Heart left ventricle (tissue), 16 donors: ENCODE data around the gene PPP1R14D. TPM values are rescaled to one million over a fixed set of nuclear protein-coding genes. Genes with fewer than 3 reads are reported as not detected.

ENCODE experiments used
- ATAC-seq, 4 donors: fragments of 200-7000 bp; cut with Tn5 transposase; one replicate each; pipeline ENCODE4 v1.9.1; 2020 to 2022; ENCODE audit warnings: moderate library complexity in 4 of 4, mild to moderate bottlenecking in 3 of 4, moderate number of reproducible peaks in 1 of 4
- DNase-seq, 5 donors: peaks; one replicate each; pipeline ENCODE4 v3.0.0-alpha.2; 2020
- H3K27ac ChIP-seq, 12 donors: fragments of 200-600 bp; sonication (generic) in 4 of 12; one replicate each; pipeline versions ENCODE4 v1.5.0 to v1.8.0; 2016 to 2022; ENCODE audit warnings: mild to moderate bottlenecking in 2 of 12
- H3K27me3 ChIP-seq, 9 donors: fragments of 200-600 bp; sonication (generic) in 2 of 9; one replicate each; pipeline versions ENCODE4 v1.5.1 to v1.8.0; 2016 to 2022; ENCODE audit warnings: mild to moderate bottlenecking in 3 of 9
- H3K36me3 ChIP-seq, 9 donors: fragments of 200-600 bp; sonication (generic) in 2 of 9; one replicate each; pipeline versions ENCODE4 v1.5.0 to v1.8.0; 2018 to 2022; ENCODE audit warnings: mild to moderate bottlenecking in 2 of 9
- H3K4me1 ChIP-seq, 12 donors: fragments of 200-600 bp; sonication (generic) in 4 of 12; one replicate each; pipeline versions ENCODE4 v1.5.0 to v1.8.0; 2016 to 2022; ENCODE audit warnings: mild to moderate bottlenecking in 3 of 12
- H3K4me3 ChIP-seq, 12 donors: fragments of 200-600 bp; sonication (generic) in 4 of 12; one replicate each; pipeline versions ENCODE4 v1.5.0 to v1.8.0; 2017 to 2022; ENCODE audit warnings: mild to moderate bottlenecking in 9 of 12, moderate library complexity in 4 of 12
- H3K9me3 ChIP-seq, 12 donors: fragments of 200-600 bp; sonication (generic) in 4 of 12; one replicate each; pipeline versions ENCODE4 v1.5.0 to v1.8.0; 2016 to 2022; ENCODE audit warnings: mild to moderate bottlenecking in 1 of 12
- POLR2A ChIP-seq, 2 donors: fragments of 450-650 bp; IDR thresholded peaks; one replicate each; pipeline ENCODE4 v1.6.1; 2017; ENCODE audit warnings: antibody characterized with exemption in 2 of 2, mild to moderate bottlenecking in 2 of 2, moderate library complexity in 2 of 2
- WGBS, 4 donors: extraction: QIAGEN DNeasy Blood & Tissue Kit in 2 of 4; methylation state at CpG; one replicate each; pipeline versions ENCODE4 v1.1.5 to v1.1.7; 2013 to 2018; 5-methylcytosine and 5-hydroxymethylcytosine counted together
- intact Hi-C, 10 donors: fragments of 100-400 bp; cut with DNase I; formaldehyde crosslinking; loops; one replicate each; pipeline versions ENCODE4 v1.11.1 to v1.14.2; 2022
- polyA plus RNA-seq, 2 donors: library from polyadenylated mRNA; stranded (reverse); fragments of 200-250 nt; gene quantifications; one replicate each; pipeline ENCODE4 v1.2.3, GENCODE V29; 2013
- total RNA-seq, 9 donors: library from RNA; depleted of rRNA in 2 of 9; stranded (reverse); fragments of >200 nt in 2 of 9; fragmentation: NEBNext Ultra II Directional in 3 of 9; extraction: Animal tissue kit (Norgen Biotek cat#: 25700) in 3 of 9; gene quantifications; one replicate each; pipeline versions ENCODE4 v1.1.0 to v1.2.4, GENCODE V29; 2016 to 2023
- TF ChIP-seq, protein P1 (sequence below), 12 donors: fragments of 200-600 bp; sonication (generic) in 4 of 12; IDR thresholded peaks; one replicate each; pipeline versions ENCODE4 v1.5.0 to v1.8.0; 2018 to 2022; ENCODE audit warnings: antibody characterized with exemption in 12 of 12, mild to moderate bottlenecking in 5 of 12
- donor health status: ischemic (EF 13 %, LVEDD 7.1; RV severe dilation, severe dysfunction).
- donor health status: healthy with polysubstance abuse.
- donor health status: DM: no; HTN: yes; CAD: no.
- donor health status: DM: no; HTN: no; CAD: no.
- donor health status: ischemic (EF 25% LVEDD 6.9; RV normal size, moderate dysfunction).
- donor health status: ischemic (EF 25% LVEDD 5.7; RV mildly dilated, moderate dysfunction).
- donor health status: healthy.
- donor health status: DM: yes; HTN: yes; CAD: no.
- donor health status: ischemic (EF 35%, LVEDD 5.7; RV mildly dilated, moderate dysfunction).
- donor health status: nonischemic (EF 11% LVEDD 7.7; RV severe dilation, severe dysfunction).
- donor health status: DM: yes; HTN: yes; CAD: no.
- donor health status: PGD.
- donor health status: ischemic (EF 29% LVEDD 5.4; RV normal size, mild dysfunction).
- donor health status: nonischemic (EF 23%, LVEDD 6.1; RV moderate dilation, normal function).

The PPP1R14D gene
- total and polyA plus RNA-seq, 11 donors = not detected

DNA sequence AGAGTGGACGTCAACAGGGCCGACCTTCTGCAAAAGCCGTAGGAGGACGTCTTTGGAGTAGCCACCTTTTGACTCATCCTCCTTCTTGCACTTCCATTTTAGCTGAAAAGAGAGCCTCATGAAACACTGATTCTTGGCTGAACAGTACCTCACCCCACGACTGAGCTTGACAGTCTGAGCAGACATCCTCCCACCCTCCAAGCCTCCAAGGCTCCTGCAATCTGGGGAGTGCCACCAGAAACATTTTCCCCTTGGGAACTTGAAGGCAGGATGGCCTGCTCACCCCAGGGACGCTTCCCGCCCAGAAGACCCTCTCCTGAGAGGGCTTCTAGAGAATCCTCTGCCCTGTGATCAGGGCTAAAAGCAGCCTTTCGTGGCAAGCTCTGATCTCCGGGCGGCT is 53.5 kb downstream of the PPP1R14D start:
- no peak for DNase-seq
- H3K9me3 ChIP-seq = no peaks in the 10 kb centered on the region
- peaks cover 2 to 96% (median 85%) of the 10 kb centered on the region in 9 donors for H3K36me3 ChIP-seq
- ATAC-seq = no peak
- WGBS, 4 donors = 92 to 95% (median 94%) methylated on average over 7 to 10 of the region's 10 CpGs
- TF ChIP-seq, protein P1, sequence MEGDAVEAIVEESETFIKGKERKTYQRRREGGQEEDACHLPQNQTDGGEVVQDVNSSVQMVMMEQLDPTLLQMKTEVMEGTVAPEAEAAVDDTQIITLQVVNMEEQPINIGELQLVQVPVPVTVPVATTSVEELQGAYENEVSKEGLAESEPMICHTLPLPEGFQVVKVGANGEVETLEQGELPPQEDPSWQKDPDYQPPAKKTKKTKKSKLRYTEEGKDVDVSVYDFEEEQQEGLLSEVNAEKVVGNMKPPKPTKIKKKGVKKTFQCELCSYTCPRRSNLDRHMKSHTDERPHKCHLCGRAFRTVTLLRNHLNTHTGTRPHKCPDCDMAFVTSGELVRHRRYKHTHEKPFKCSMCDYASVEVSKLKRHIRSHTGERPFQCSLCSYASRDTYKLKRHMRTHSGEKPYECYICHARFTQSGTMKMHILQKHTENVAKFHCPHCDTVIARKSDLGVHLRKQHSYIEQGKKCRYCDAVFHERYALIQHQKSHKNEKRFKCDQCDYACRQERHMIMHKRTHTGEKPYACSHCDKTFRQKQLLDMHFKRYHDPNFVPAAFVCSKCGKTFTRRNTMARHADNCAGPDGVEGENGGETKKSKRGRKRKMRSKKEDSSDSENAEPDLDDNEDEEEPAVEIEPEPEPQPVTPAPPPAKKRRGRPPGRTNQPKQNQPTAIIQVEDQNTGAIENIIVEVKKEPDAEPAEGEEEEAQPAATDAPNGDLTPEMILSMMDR (IDR thresholded peaks at IDR 0.05) = no peak
- TF ChIP-seq POLR2A (IDR thresholded peaks at IDR 0.05) = no peak
- intact Hi-C loops = no loop called here
- peaks cover 0 to 13% (median 0%) of the 10 kb centered on the region in 12 donors for H3K4me1 ChIP-seq
- no peak overlapping the region for H3K27ac ChIP-seq
- H3K4me3 ChIP-seq = no peak overlapping the region
- no peaks in the 10 kb centered on the region for H3K27me3 ChIP-seq

DNA sequence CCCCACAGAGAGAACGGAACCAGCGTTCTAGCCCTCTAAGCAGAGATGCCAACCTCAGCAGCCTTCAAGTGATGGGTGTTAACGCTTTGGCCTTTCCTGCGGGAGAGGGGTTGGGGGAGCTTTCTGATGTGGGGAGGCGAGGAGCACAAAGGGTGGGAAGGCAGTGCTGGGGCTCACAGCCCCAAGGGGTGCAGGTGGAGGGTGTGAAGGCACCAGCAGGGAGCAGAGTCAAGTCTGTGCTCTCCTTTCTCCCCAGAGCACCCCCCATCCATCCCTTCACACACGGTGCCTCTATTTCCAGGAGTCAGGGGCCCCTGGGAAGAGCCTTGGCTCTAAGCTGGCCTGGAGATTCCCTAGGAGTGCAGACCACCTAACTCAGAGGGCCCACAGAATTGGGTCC is 54.6 kb downstream of the PPP1R14D start:
- Histone ChIP-seq H3K4me3 (no peak overlapping the region), H3K4me1 (peaks cover 0 to 24% (median 2%) of the 10 kb centered on the region in 12 donors), H3K27me3 (no peaks in the 10 kb centered on the region), H3K36me3 (peaks cover 2 to 89% (median 74%) of the 10 kb centered on the region in 9 donors), H3K9me3 (no peaks in the 10 kb centered on the region), H3K27ac (no peak overlapping the region)
- intact Hi-C loops = no loop called here
- ATAC-seq = no peak
- no peak for TF ChIP-seq POLR2A (IDR thresholded peaks at IDR 0.05)
- TF ChIP-seq, protein P1 (IDR thresholded peaks at IDR 0.05) = no peak
- 92 to 96% (median 93%) methylated on average over 6 of the region's 6 CpGs for WGBS, 4 donors
- DNase-seq = no peak

DNA sequence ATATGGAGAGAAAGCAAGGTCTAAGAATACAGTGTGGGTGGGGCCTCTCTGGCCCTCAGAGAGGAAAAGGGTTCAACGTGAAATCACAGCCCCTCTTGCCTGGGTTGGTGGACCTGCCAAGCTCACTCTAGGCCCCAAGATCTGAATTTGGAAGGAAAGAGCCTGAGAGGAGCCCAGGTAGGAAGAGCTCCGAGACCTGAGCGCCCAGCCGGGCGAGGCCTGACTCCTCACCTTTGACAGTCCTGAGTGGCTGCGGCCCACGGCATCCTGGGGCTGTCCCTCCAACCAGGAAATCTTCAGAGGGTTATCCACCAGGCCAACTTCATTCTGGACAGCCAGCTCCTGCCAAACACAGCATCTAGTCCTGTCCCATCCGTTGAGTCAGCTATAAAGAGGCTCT is 55.0 kb downstream of the PPP1R14D start:
- Histone ChIP-seq H3K4me3 (no peak overlapping the region), H3K27ac (no peak overlapping the region), H3K27me3 (no peaks in the 10 kb centered on the region), H3K9me3 (no peaks in the 10 kb centered on the region), H3K36me3 (peaks cover 2 to 89% (median 70%) of the 10 kb centered on the region in 9 donors), H3K4me1 (peaks cover 0 to 28% (median 2%) of the 10 kb centered on the region in 12 donors)
- intact Hi-C loops = no loop called here
- ATAC-seq (no peak), DNase-seq (no peak)
- no peak for TF ChIP-seq POLR2A (IDR thresholded peaks at IDR 0.05)
- TF ChIP-seq, protein P1 (IDR thresholded peaks at IDR 0.05) = no peak
- 88 to 92% (median 90%) methylated on average over 8 of the region's 8 CpGs for WGBS, 4 donors

DNA sequence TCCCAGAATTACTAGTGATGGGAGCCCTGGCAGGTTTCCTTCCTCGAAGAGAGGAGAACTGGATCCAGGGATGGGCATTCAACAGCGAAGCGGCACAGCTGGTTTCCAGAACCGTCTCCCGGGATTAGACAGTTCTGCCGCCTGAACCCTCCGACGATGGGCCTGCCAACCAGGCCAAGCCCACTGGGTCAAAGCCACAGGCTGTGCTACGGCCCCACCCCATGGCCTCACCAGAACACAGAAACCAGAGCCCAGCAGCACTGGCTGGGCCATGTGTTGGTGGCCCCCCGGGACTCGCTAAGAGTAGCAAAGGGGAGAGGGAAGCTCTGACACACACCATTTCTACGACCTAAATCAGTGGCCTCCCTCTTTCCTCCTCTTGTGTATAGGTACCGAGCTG is 56.5 kb downstream of the PPP1R14D start:
- TF ChIP-seq, protein P1 (IDR thresholded peaks at IDR 0.05) = no peak
- TF ChIP-seq POLR2A (IDR thresholded peaks at IDR 0.05) = no peak
- Histone ChIP-seq H3K4me3 (no peak overlapping the region), H3K9me3 (no peaks in the 10 kb centered on the region), H3K4me1 (peaks cover 0 to 31% (median 2%) of the 10 kb centered on the region in 12 donors), H3K27me3 (no peaks in the 10 kb centered on the region), H3K27ac (no peak overlapping the region), H3K36me3 (peaks cover 2 to 85% (median 56%) of the 10 kb centered on the region in 9 donors)
- no peak for DNase-seq
- ATAC-seq = no peak
- WGBS, 4 donors = 82 to 91% (median 89%) methylated on average over 12 to 13 of the region's 13 CpGs
- intact Hi-C loops = no loop called here
